ENCODE measurements around the gene DNAJB5. TPM values are rescaled to one million over a fixed set of nuclear protein-coding genes. Genes with fewer than 3 reads are reported as not detected.
"Not testable (repeated sequence)": the region's sequence is repeated elsewhere in the genome, so short reads cannot be mapped to it uniquely, and the experiment has no call there.

DNAJB5 gene
- total and polyA plus RNA-seq, 4 donors = 0.76 to 2.3 (median 1.8) TPM

DNA sequence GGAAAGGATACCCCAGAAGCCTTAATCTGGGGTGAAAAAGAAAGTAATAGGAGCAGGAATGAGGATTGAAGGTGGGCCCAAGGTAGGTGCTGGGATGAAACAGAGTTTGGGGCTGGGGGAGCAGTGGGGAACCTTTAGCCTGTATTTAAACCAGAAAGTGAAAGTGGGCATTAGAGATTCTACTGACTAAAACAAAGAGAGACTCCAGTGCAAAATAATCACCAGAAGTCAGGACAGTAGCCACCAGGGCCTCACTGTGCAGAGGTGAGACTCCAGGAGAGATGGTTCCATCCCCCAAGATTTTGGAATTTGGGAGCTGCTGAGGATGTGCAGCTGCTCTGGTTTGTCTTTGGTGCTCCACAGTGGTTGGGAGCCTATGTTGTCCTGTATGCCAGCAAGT lies 13.1 kb downstream of the DNAJB5 start (continued):
- TF ChIP-seq, protein P1, sequence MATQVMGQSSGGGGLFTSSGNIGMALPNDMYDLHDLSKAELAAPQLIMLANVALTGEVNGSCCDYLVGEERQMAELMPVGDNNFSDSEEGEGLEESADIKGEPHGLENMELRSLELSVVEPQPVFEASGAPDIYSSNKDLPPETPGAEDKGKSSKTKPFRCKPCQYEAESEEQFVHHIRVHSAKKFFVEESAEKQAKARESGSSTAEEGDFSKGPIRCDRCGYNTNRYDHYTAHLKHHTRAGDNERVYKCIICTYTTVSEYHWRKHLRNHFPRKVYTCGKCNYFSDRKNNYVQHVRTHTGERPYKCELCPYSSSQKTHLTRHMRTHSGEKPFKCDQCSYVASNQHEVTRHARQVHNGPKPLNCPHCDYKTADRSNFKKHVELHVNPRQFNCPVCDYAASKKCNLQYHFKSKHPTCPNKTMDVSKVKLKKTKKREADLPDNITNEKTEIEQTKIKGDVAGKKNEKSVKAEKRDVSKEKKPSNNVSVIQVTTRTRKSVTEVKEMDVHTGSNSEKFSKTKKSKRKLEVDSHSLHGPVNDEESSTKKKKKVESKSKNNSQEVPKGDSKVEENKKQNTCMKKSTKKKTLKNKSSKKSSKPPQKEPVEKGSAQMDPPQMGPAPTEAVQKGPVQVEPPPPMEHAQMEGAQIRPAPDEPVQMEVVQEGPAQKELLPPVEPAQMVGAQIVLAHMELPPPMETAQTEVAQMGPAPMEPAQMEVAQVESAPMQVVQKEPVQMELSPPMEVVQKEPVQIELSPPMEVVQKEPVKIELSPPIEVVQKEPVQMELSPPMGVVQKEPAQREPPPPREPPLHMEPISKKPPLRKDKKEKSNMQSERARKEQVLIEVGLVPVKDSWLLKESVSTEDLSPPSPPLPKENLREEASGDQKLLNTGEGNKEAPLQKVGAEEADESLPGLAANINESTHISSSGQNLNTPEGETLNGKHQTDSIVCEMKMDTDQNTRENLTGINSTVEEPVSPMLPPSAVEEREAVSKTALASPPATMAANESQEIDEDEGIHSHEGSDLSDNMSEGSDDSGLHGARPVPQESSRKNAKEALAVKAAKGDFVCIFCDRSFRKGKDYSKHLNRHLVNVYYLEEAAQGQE (IDR thresholded peaks at IDR 0.05) = no peak
- TF ChIP-seq, protein P2, sequence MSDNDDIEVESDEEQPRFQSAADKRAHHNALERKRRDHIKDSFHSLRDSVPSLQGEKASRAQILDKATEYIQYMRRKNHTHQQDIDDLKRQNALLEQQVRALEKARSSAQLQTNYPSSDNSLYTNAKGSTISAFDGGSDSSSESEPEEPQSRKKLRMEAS (IDR thresholded peaks at IDR 0.05) = no peak
- no peak for TF ChIP-seq NR2F2 (IDR thresholded peaks at IDR 0.05)
- no peak for TF ChIP-seq HNF4G (IDR thresholded peaks at IDR 0.05)

DNA sequence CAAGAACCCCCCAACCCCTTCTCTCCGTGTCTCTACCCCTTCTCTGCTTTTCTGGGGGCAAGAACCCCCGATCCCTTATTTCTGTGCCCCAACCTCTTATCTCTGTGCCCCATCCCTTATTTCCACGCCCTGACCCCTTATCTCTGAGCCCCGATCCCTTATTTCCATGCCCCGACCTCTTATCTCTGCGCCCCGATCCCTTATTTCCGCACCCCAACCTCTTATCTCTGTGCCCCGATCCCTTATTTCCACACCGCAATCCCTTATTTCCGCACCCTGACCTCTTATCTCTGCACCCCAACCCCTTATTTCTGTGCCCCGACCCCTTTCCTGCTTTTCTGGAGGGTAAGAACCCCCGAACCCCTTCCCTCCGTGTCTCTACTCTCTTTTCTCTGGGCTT lies 14.8 kb downstream of the DNAJB5 start:
- not testable (repeated sequence) for H3K4me1 ChIP-seq (ENCODE audit: control insufficient read depth in 4 of 4, insufficient read depth in 4 of 4, low read length in 3 of 4); H3K27ac ChIP-seq (ENCODE audit: low read depth in 1 of 2, low read length in 2 of 2); H3K9ac ChIP-seq (ENCODE audit: low read depth in 1 of 2, low read length in 2 of 2); H3K27me3 ChIP-seq (ENCODE audit: control insufficient read depth in 4 of 4, insufficient read depth in 4 of 4, low read length in 3 of 4); DNase-seq (ENCODE audit: low spot score); H3K9me3 ChIP-seq (ENCODE audit: control insufficient read depth in 4 of 4, low read length in 3 of 4); H3K4me3 ChIP-seq (ENCODE audit: low read depth in 1 of 3, low read length in 3 of 3); H3K36me3 ChIP-seq (ENCODE audit: control insufficient read depth in 4 of 4, insufficient read depth in 3 of 4, low read depth in 1 of 4, low read length in 3 of 4)
- 90% methylated on average over 14 of the region's 14 CpGs for WGBS

DNA sequence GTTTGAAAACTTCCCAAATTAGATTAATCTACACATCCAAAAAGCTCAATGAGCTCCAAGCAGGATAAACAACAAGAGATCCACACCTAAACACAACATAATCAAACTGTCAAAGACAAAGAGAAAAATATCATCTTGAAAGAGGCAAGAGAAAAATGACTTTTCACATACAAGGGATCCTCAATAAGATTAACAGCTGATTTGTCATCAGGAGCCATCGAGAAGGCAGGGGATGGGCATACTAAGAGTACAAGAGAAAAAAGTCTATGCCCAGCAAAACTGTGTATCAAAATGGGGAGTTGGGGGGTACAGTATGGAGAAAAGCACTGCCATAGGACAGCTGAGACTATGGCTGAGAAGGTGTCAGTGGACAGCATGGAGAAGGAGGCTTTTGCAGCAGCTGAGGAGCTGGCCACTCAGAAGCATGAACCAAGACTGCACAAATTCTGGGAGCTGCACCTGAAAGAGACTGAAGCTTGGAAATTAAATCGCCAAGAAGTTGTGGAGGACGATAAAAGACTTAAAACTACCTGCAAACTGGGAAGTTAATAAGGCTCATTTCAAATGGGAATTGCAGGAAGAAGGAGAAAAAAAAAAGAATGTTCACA lies 20.9 kb downstream of the DNAJB5 start:
- DNase-seq (ENCODE audit: low spot score) = no peak
- H3K27ac ChIP-seq (ENCODE audit: low read depth in 1 of 2, low read length in 2 of 2) = no peak overlapping the region
- H3K9ac ChIP-seq (ENCODE audit: low read depth in 1 of 2, low read length in 2 of 2) = no peak overlapping the region
- 96% methylated on average over 3 of the region's 3 CpGs for WGBS
- peaks cover 2 to 6% (median 4%) of the 10 kb centered on the region in 4 donors for H3K9me3 ChIP-seq (ENCODE audit: control insufficient read depth in 4 of 4, low read length in 3 of 4)
- H3K4me1 ChIP-seq (ENCODE audit: control insufficient read depth in 4 of 4, insufficient read depth in 4 of 4, low read length in 3 of 4) = no peaks in the 10 kb centered on the region
- no peaks in the 10 kb centered on the region for H3K27me3 ChIP-seq (ENCODE audit: control insufficient read depth in 4 of 4, insufficient read depth in 4 of 4, low read length in 3 of 4)
- TF ChIP-seq RAD21 (IDR thresholded peaks at IDR 0.05) (no peak), NR2F2 (IDR thresholded peaks at IDR 0.05) (no peak), GABPA (IDR thresholded peaks at IDR 0.05 in 1 of 2, conservative IDR thresholded peaks at IDR 0.05 in 1 of 2) (no peak), HNF4G (IDR thresholded peaks at IDR 0.05) (no peak), FOXA2 (IDR thresholded peaks at IDR 0.05) (no peak), TAF1 (conservative IDR thresholded peaks at IDR 0.05) (no peak), FOXA1 (IDR thresholded peaks at IDR 0.05) (no peak), RXRA (IDR thresholded peaks at IDR 0.05) (no peak), SP1 (IDR thresholded peaks at IDR 0.05) (no peak), EGR1 (IDR thresholded peaks at IDR 0.05; ENCODE audit: low read depth in 2 of 2) (no peak), JUND (IDR thresholded peaks at IDR 0.05) (no peak), HNF4A (conservative IDR thresholded peaks at IDR 0.05) (no peak), YY1 (IDR thresholded peaks at IDR 0.05) (no peak)
- TF ChIP-seq, protein P2 (IDR thresholded peaks at IDR 0.05) = no peak
- TF ChIP-seq, protein P1 (IDR thresholded peaks at IDR 0.05) = no peak
- TF ChIP-seq, protein P3, sequence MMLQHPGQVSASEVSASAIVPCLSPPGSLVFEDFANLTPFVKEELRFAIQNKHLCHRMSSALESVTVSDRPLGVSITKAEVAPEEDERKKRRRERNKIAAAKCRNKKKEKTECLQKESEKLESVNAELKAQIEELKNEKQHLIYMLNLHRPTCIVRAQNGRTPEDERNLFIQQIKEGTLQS (IDR thresholded peaks at IDR 0.05) = no peak
- TF ChIP-seq, protein P4, sequence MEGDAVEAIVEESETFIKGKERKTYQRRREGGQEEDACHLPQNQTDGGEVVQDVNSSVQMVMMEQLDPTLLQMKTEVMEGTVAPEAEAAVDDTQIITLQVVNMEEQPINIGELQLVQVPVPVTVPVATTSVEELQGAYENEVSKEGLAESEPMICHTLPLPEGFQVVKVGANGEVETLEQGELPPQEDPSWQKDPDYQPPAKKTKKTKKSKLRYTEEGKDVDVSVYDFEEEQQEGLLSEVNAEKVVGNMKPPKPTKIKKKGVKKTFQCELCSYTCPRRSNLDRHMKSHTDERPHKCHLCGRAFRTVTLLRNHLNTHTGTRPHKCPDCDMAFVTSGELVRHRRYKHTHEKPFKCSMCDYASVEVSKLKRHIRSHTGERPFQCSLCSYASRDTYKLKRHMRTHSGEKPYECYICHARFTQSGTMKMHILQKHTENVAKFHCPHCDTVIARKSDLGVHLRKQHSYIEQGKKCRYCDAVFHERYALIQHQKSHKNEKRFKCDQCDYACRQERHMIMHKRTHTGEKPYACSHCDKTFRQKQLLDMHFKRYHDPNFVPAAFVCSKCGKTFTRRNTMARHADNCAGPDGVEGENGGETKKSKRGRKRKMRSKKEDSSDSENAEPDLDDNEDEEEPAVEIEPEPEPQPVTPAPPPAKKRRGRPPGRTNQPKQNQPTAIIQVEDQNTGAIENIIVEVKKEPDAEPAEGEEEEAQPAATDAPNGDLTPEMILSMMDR (IDR thresholded peaks at IDR 0.05; ENCODE audit: low read depth, low read length, missing input control) = no peak
- TF ChIP-seq, protein P5, sequence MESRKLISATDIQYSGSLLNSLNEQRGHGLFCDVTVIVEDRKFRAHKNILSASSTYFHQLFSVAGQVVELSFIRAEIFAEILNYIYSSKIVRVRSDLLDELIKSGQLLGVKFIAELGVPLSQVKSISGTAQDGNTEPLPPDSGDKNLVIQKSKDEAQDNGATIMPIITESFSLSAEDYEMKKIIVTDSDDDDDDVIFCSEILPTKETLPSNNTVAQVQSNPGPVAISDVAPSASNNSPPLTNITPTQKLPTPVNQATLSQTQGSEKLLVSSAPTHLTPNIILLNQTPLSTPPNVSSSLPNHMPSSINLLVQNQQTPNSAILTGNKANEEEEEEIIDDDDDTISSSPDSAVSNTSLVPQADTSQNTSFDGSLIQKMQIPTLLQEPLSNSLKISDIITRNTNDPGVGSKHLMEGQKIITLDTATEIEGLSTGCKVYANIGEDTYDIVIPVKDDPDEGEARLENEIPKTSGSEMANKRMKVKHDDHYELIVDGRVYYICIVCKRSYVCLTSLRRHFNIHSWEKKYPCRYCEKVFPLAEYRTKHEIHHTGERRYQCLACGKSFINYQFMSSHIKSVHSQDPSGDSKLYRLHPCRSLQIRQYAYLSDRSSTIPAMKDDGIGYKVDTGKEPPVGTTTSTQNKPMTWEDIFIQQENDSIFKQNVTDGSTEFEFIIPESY (IDR thresholded peaks at IDR 0.05) = no peak
- no peak overlapping the region for H3K4me3 ChIP-seq (ENCODE audit: low read depth in 1 of 3, low read length in 3 of 3)
- peaks cover 6 to 32% (median 24%) of the 10 kb centered on the region in 4 donors for H3K36me3 ChIP-seq (ENCODE audit: control insufficient read depth in 4 of 4, insufficient read depth in 3 of 4, low read depth in 1 of 4, low read length in 3 of 4)
